SU-DHL-6 (cell line): ENCODE measurements around the gene VEGFA.

Experiments used
- CTCF ChIP-seq: fragments of 200-600 bp; sonication (generic); IDR thresholded peaks from one replicate; pipeline ENCODE4 v1.5.1; 2017; ENCODE audit warnings: antibody characterized with exemption, mild to moderate bottlenecking, low read length, moderate library complexity; ENCODE audit not compliant: insufficient read depth, poor library complexity, severe bottlenecking
- EZH2phosphoT487 ChIP-seq: fragments of 200-600 bp; sonication (generic), shearing (Covaris generic); conservative IDR thresholded peaks from 2 replicates; pipeline ENCODE4 v1.6.1; 2018; ENCODE audit warnings: mild to moderate bottlenecking, antibody characterized with exemption, low read length, moderate library complexity, mixed read lengths

- TF ChIP-seq CTCF (no peak), EZH2phosphoT487 (no peak)
These were observed 5.2 kb upstream of the VEGFA start for GRCh38 chr6:43764772-43765171.
